K562 (cell line): ENCODE results near the gene NRXN2. TPM values are rescaled to one million over a fixed set of nuclear protein-coding genes. Genes with fewer than 3 reads are reported as not detected.

ENCODE experiments used
- BCLAF1 ChIP-seq, 2 experiments: fragments of 450-650 bp in 1 of 2; IDR thresholded peaks; 2 replicates each; pipeline ENCODE4 v1.6.1; 2011 to 2017; ENCODE audit warnings: low read depth in 2 of 2, antibody characterized with exemption in 1 of 2, borderline replicate concordance in 1 of 2, low read length in 1 of 2, mild to moderate bottlenecking in 1 of 2, mixed read lengths in 1 of 2; ENCODE audit not compliant: control insufficient read depth in 1 of 2
- CAMTA2 ChIP-seq: fragments of 250-450 bp; sonication (Bioruptor Pico); conservative IDR thresholded peaks from 2 replicates; pipeline ENCODE4 v1.5.1; 2022
- DIDO1 ChIP-seq: fragments of 450-650 bp; IDR thresholded peaks from 2 replicates; pipeline ENCODE4 v1.6.1; 2016; ENCODE audit warnings: low read depth, missing biosample characterization, missing genetic modification characterization
- EWSR1 ChIP-seq: fragments of 450-650 bp; IDR thresholded peaks from 2 replicates; pipeline ENCODE4 v1.6.1; 2018; ENCODE audit warnings: borderline replicate concordance, mild to moderate bottlenecking, low read depth, moderate library complexity; ENCODE audit not compliant: partially characterized antibody
- FOXP1 ChIP-seq: sonication (generic); formaldehyde crosslinking; IDR thresholded peaks from 2 replicates; pipeline ENCODE4 v1.8.0; 2022; ENCODE audit warnings: mild to moderate bottlenecking, missing genetic modification reagents
- GATAD2B ChIP-seq: fragments of 450-650 bp; IDR thresholded peaks from 2 replicates; pipeline ENCODE4 v1.6.1; 2017; ENCODE audit warnings: mild to moderate bottlenecking, borderline replicate concordance
- NCOA4 ChIP-seq: fragments of 450-650 bp; IDR thresholded peaks from 2 replicates; pipeline ENCODE4 v1.6.1; 2018; ENCODE audit warnings: mild to moderate bottlenecking; ENCODE audit not compliant: partially characterized antibody
- NR2C1 ChIP-seq, 2 experiments: fragments of 450-650 bp; IDR thresholded peaks; 2 replicates each; pipeline ENCODE4 v1.6.1; 2017; ENCODE audit warnings: mild to moderate bottlenecking in 2 of 2, antibody characterized with exemption in 1 of 2, inconsistent platforms in 1 of 2, missing compliant biosample characterization in 1 of 2, missing genetic modification characterization in 1 of 2
- RBM34 ChIP-seq: fragments of 200-400 bp; formaldehyde crosslinking; IDR thresholded peaks from 2 replicates; pipeline ENCODE4 v1.6.1; 2018; ENCODE audit warnings: low read length, borderline replicate concordance; ENCODE audit not compliant: insufficient read depth
- ZFP36 ChIP-seq: fragments of 150-350 bp; IDR thresholded peaks from 2 replicates; pipeline ENCODE4 v1.6.1; 2018; ENCODE audit warnings: low read length, low read depth; ENCODE audit not compliant: partially characterized antibody
- ZFP91 ChIP-seq: sonication (generic); formaldehyde crosslinking; IDR thresholded peaks from 2 replicates; pipeline ENCODE4 v1.8.0; 2022; ENCODE audit warnings: mild to moderate bottlenecking, missing genetic modification reagents
- ZNF224 ChIP-seq: sonication (generic); formaldehyde crosslinking; IDR thresholded peaks from 2 replicates; pipeline ENCODE4 v1.8.0; 2022; ENCODE audit warnings: mild to moderate bottlenecking, missing genetic modification reagents
- ZNF274 ChIP-seq: IDR thresholded peaks from 2 replicates; pipeline ENCODE4 v1.6.1; 2011; ENCODE audit warnings: low read depth, mild to moderate bottlenecking, low read length, moderate library complexity, borderline replicate concordance
- ZNF316 ChIP-seq: fragments of 450-650 bp; IDR thresholded peaks from 2 replicates; pipeline ENCODE4 v1.6.1; 2016
- ZNF778 ChIP-seq: fragments of 450-650 bp; formaldehyde crosslinking; IDR thresholded peaks from 2 replicates; pipeline ENCODE4 v1.4.0; 2020; ENCODE audit warnings: mild to moderate bottlenecking, moderate library complexity
- polyA plus RNA-seq, 8 experiments: library from polyadenylated mRNA; depleted of rRNA in 4 of 8; stranded (reverse) in 5 of 8; unstranded in 3 of 8; fragments of >200 nt; fragmentation: Nextera tagmentation in 2 of 8; fragmentation: Illumina TruSeq in 1 of 8; extraction: Ambion mirVana in 2 of 8; extraction: Trizol in 1 of 8; gene quantifications; 2 replicates each; pipeline versions ENCODE4 v1.2.1 to v1.2.3, GENCODE V29; 2011 to 2014; ENCODE audit warnings: inconsistent platforms in 1 of 8, missing spikeins in 1 of 8
- total RNA-seq, 7 experiments: library from RNA; depleted of rRNA in 6 of 7; stranded (reverse); fragments of >200 nt in 6 of 7; fragmentation: Illumina TruSeq in 2 of 7; extraction: Trizol in 2 of 7; gene quantifications; 2 replicates each; pipeline versions ENCODE4 v1.2.1 to v1.2.3, GENCODE V29; 2011 to 2021; ENCODE audit warnings: low replicate concordance in 1 of 7

Gene NRXN2
- total and polyA plus RNA-seq, 9 of the 15 experiments (the other 6 are each of a cell fraction or from before 2014, with no cell fraction given) = 0.07 to 0.47 (median 0.15) TPM; not detected in 4

DNA sequence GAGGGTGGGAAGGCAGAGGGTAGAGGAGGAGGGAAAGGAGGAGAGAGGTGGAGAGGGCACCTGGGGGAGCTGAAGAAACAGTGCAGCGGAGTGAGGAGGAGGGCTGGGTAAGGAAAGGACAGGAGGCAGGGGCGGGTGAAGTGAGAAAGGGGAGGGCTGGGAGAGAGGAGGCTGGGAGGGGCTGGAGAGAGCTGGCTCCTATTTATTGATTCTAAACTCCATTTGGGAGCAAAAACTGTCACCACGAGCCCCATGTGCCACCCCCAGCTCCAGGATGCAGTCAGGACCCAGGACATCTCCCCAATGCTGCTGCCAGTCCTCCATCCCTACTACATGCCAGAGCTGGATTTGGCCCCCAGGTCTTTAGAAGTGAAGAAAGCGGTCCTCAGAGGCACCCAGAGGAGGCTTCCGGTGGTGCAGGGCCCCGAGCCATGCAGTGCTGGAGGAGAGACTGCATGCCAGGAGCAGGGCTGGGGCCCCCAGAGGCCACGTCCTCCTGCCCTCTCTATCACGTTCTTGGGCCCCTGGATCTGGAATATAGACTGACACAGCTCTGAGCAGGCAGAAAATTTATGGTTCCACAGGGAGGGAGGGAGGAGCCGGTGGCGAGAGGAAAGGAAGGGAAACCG lies 78.2 kb downstream of the NRXN2 start (continued):
- TF ChIP-seq BCLAF1 (IDR thresholded peaks at IDR 0.05; ENCODE audit: borderline replicate concordance in 1 of 2, control insufficient read depth in 1 of 2, low read depth in 2 of 2, low read length in 1 of 2) (no peak), ZFP91 (CRISPR knock-in tag) (no peak), ZNF274 (no peak), NCOA4 (no peak), FOXP1 (CRISPR knock-in tag) (no peak), DIDO1 (tag) (no peak), CAMTA2 (CRISPR knock-in tag) (no peak), RBM34 (no peak), ZNF316 (no peak), GATAD2B (no peak), NR2C1 (IDR thresholded peaks at IDR 0.05) (no peak), NR2C1 (tag; IDR thresholded peaks at IDR 0.05) (no peak), ZFP36 (no peak), EWSR1 (no peak), ZNF778 (CRISPR knock-in tag) (no peak), ZNF224 (CRISPR knock-in tag) (no peak)
